MM.1S (cell line): Measurements from ENCODE around the gene REC114.

Source experiments
- CTCF ChIP-seq: fragments of 300-600 bp; sonication (generic); IDR thresholded peaks from 2 replicates; pipeline ENCODE4 v1.5.1; 2016; ENCODE audit warnings: antibody characterized with exemption, low read length, mixed read lengths
- EZH2 ChIP-seq: fragments of 300-600 bp; sonication (generic); optimal IDR thresholded peaks from 2 replicates; pipeline ENCODE3; 2017; ENCODE audit warnings: low read depth, mild to moderate bottlenecking, antibody characterized with exemption, low read length, mixed read lengths

GRCh38 chr15:73572296-73572695, 129.3 kb downstream of the REC114 start:
- TF ChIP-seq CTCF (no peak), EZH2 (no peak)
